Liver (tissue), 9 donors: Measurements from ENCODE around the gene PITPNM1. TPM values are rescaled to one million over a fixed set of nuclear protein-coding genes. Genes with fewer than 3 reads are reported as not detected.

Source experiments
- DNase-seq: peaks from one replicate; pipeline ENCODE4 v3.0.0-alpha.2; 2017; ENCODE audit warnings: low spot score
- H3K27ac ChIP-seq, 2 donors: one replicate each; pipeline ENCODE4 v1.7.0; 2013; ENCODE audit warnings: inconsistent platforms in 2 of 2, low read length in 2 of 2, control low read depth in 1 of 2, low read depth in 1 of 2, mild to moderate bottlenecking in 1 of 2
- H3K27me3 ChIP-seq, 4 donors: one replicate each; pipeline versions ENCODE4 v1.6.1 to v1.7.0; 2013; ENCODE audit warnings: low read length in 3 of 4, inconsistent platforms in 1 of 4, mild to moderate bottlenecking in 1 of 4, moderate library complexity in 1 of 4; ENCODE audit not compliant: control insufficient read depth in 4 of 4, insufficient read depth in 4 of 4
- H3K36me3 ChIP-seq, 4 donors: one replicate each; pipeline versions ENCODE4 v1.6.1 to v1.7.0; 2013; ENCODE audit warnings: low read length in 3 of 4, mild to moderate bottlenecking in 3 of 4, low read depth in 1 of 4, moderate library complexity in 1 of 4; ENCODE audit not compliant: control insufficient read depth in 4 of 4, insufficient read depth in 3 of 4
- H3K4me1 ChIP-seq, 4 donors: one replicate each; pipeline versions ENCODE4 v1.6.1 to v1.7.0; 2013; ENCODE audit warnings: low read length in 3 of 4, mild to moderate bottlenecking in 3 of 4, moderate library complexity in 1 of 4; ENCODE audit not compliant: control insufficient read depth in 4 of 4, insufficient read depth in 4 of 4
- H3K4me3 ChIP-seq, 3 donors: one replicate each; pipeline versions ENCODE4 v1.6.1 to v1.7.0; 2013; ENCODE audit warnings: low read length in 3 of 3, control low read depth in 1 of 3, low read depth in 1 of 3, mild to moderate bottlenecking in 1 of 3
- H3K9ac ChIP-seq, 2 donors: one replicate each; pipeline ENCODE4 v1.7.0; 2013; ENCODE audit warnings: low read length in 2 of 2, mild to moderate bottlenecking in 2 of 2, moderate library complexity in 2 of 2, control low read depth in 1 of 2, low read depth in 1 of 2
- H3K9me3 ChIP-seq, 4 donors: one replicate each; pipeline versions ENCODE4 v1.6.1 to v1.7.0; 2013; ENCODE audit warnings: low read length in 3 of 4; ENCODE audit not compliant: control insufficient read depth in 4 of 4
- EGR1 ChIP-seq, 2 donors: IDR thresholded peaks; 2 replicates each; pipeline ENCODE4 v1.6.1; 2016 to 2018; ENCODE audit warnings: antibody characterized with exemption in 2 of 2, low read depth in 2 of 2
- FOXA1 ChIP-seq: IDR thresholded peaks from 2 replicates; pipeline ENCODE4 v1.6.1; 2016; ENCODE audit warnings: antibody characterized with exemption
- FOXA2 ChIP-seq: IDR thresholded peaks from 2 replicates; pipeline ENCODE4 v1.6.1; 2016; ENCODE audit warnings: antibody characterized with exemption
- GABPA ChIP-seq, 2 donors: IDR thresholded peaks in 1 of 2; conservative IDR thresholded peaks in 1 of 2; 2 replicates each; pipeline ENCODE4 v1.6.1; 2016; ENCODE audit warnings: antibody characterized with exemption in 2 of 2, mild to moderate bottlenecking in 1 of 2, moderate library complexity in 1 of 2
- HNF4A ChIP-seq, 2 donors: conservative IDR thresholded peaks; 2 replicates each; pipeline ENCODE4 v1.6.1; 2016; ENCODE audit warnings: antibody characterized with exemption in 2 of 2, mild to moderate bottlenecking in 2 of 2
- HNF4G ChIP-seq: IDR thresholded peaks from 2 replicates; pipeline ENCODE4 v1.6.1; 2016; ENCODE audit warnings: antibody characterized with exemption
- JUND ChIP-seq, 2 donors: IDR thresholded peaks; 2 replicates each; pipeline ENCODE4 v1.6.1; 2016; ENCODE audit warnings: antibody characterized with exemption in 2 of 2
- NR2F2 ChIP-seq: IDR thresholded peaks from 2 replicates; pipeline ENCODE4 v1.6.1; 2016; ENCODE audit warnings: antibody characterized with exemption
- RAD21 ChIP-seq, 2 donors: IDR thresholded peaks; 2 replicates each; pipeline ENCODE4 v1.6.1; 2016; ENCODE audit warnings: antibody characterized with exemption in 2 of 2, mild to moderate bottlenecking in 2 of 2
- RXRA ChIP-seq, 2 donors: IDR thresholded peaks; 2 replicates each; pipeline ENCODE4 v1.6.1; 2017 to 2018; ENCODE audit warnings: antibody characterized with exemption in 2 of 2, mild to moderate bottlenecking in 1 of 2
- SP1 ChIP-seq: IDR thresholded peaks from 2 replicates; pipeline ENCODE4 v1.6.1; 2018; ENCODE audit warnings: antibody characterized with exemption, mild to moderate bottlenecking
- TAF1 ChIP-seq: conservative IDR thresholded peaks from 2 replicates; pipeline ENCODE4 v1.6.1; 2016; ENCODE audit warnings: antibody characterized with exemption, mild to moderate bottlenecking
- YY1 ChIP-seq: IDR thresholded peaks from 2 replicates; pipeline ENCODE4 v1.6.1; 2016; ENCODE audit warnings: antibody characterized with exemption, mild to moderate bottlenecking
- WGBS: extraction: QIAGEN DNeasy Blood & Tissue Kit; methylation state at CpG from one replicate; pipeline ENCODE4 v1.1.7; 2013; 5-methylcytosine and 5-hydroxymethylcytosine counted together
- polyA plus RNA-seq, 2 donors: library from polyadenylated mRNA; stranded (reverse) in 1 of 2; unstranded in 1 of 2; fragments of 200-250 nt in 1 of 2; fragments of >200 nt in 1 of 2; fragmentation: Nextera tagmentation in 1 of 2; extraction: Ambion mirVana in 1 of 2; gene quantifications; one replicate each; pipeline versions ENCODE4 v1.2.1 to v1.2.3, GENCODE V29; 2013 to 2015
- total RNA-seq, 2 donors: library from RNA; depleted of rRNA; stranded (reverse); fragments of >200 nt; gene quantifications; one replicate each; pipeline ENCODE4 v1.2.3, GENCODE V29; 2014
- TF ChIP-seq, protein P1 (sequence below): fragments of 150-350 bp; IDR thresholded peaks from 2 replicates; pipeline ENCODE4 v1.5.1; 2017; ENCODE audit warnings: improper control_type of control experiment, low read depth, low read length; ENCODE audit not compliant: missing input control
- TF ChIP-seq, protein P2 (sequence below): IDR thresholded peaks from 2 replicates; pipeline ENCODE4 v1.6.1; 2016; ENCODE audit warnings: antibody characterized with exemption
- TF ChIP-seq, protein P3 (sequence below): IDR thresholded peaks from 2 replicates; pipeline ENCODE4 v1.6.1; 2016; ENCODE audit warnings: antibody characterized with exemption
- TF ChIP-seq, protein P4 (sequence below): IDR thresholded peaks from 2 replicates; pipeline ENCODE4 v1.6.1; 2016; ENCODE audit warnings: antibody characterized with exemption, mild to moderate bottlenecking
- TF ChIP-seq, protein P5 (sequence below): IDR thresholded peaks from 2 replicates; pipeline ENCODE4 v1.6.1; 2016; ENCODE audit warnings: antibody characterized with exemption
- donor health status: healthy.
- donor health status: healthy.
- donor health status: healthy.
- donor health status: healthy.
- donor health status: healthy.

The PITPNM1 gene
- total and polyA plus RNA-seq, 4 donors, result 1.3 to 9.3 (median 5.1) TPM

DNA sequence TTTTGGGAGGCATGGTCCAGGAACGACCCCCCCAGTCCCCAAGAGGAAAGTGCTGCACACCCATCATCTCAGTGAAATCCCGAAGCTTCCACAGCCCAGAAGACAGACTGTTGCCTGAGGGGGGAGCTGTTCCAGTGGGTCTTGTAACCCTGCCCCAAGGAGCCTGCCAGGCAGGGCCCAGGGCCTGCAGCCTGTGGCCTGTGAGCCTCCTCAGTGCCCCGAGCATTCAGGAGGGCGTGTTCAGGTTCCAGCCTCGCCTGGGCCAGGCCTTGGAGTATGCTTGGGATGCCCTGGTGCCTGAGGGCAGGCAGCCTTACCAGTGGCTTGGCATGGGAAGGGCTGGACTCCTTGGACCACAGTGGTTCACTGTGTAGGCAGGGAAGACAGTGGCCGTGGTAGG is 36.0 kb upstream of the PITPNM1 start:
- Histone ChIP-seq H3K9me3 (no peaks in the 10 kb centered on the region), H3K36me3 (no peaks in the 10 kb centered on the region), H3K4me1 (peaks cover 6 to 9% (median 7%) of the 10 kb centered on the region in 4 donors), H3K9ac (no peak overlapping the region), H3K4me3 (no peak overlapping the region), H3K27me3 (no peaks in the 10 kb centered on the region), H3K27ac (no peak overlapping the region)
- no peak for DNase-seq
- 91% methylated on average over 6 of the region's 6 CpGs for WGBS
- TF ChIP-seq HNF4A (conservative IDR thresholded peaks at IDR 0.05), result no peak
- TF ChIP-seq, protein P1, sequence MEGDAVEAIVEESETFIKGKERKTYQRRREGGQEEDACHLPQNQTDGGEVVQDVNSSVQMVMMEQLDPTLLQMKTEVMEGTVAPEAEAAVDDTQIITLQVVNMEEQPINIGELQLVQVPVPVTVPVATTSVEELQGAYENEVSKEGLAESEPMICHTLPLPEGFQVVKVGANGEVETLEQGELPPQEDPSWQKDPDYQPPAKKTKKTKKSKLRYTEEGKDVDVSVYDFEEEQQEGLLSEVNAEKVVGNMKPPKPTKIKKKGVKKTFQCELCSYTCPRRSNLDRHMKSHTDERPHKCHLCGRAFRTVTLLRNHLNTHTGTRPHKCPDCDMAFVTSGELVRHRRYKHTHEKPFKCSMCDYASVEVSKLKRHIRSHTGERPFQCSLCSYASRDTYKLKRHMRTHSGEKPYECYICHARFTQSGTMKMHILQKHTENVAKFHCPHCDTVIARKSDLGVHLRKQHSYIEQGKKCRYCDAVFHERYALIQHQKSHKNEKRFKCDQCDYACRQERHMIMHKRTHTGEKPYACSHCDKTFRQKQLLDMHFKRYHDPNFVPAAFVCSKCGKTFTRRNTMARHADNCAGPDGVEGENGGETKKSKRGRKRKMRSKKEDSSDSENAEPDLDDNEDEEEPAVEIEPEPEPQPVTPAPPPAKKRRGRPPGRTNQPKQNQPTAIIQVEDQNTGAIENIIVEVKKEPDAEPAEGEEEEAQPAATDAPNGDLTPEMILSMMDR, result no peak
- no peak for TF ChIP-seq HNF4G
- no peak for TF ChIP-seq RXRA (IDR thresholded peaks at IDR 0.05)
- TF ChIP-seq, protein P2, sequence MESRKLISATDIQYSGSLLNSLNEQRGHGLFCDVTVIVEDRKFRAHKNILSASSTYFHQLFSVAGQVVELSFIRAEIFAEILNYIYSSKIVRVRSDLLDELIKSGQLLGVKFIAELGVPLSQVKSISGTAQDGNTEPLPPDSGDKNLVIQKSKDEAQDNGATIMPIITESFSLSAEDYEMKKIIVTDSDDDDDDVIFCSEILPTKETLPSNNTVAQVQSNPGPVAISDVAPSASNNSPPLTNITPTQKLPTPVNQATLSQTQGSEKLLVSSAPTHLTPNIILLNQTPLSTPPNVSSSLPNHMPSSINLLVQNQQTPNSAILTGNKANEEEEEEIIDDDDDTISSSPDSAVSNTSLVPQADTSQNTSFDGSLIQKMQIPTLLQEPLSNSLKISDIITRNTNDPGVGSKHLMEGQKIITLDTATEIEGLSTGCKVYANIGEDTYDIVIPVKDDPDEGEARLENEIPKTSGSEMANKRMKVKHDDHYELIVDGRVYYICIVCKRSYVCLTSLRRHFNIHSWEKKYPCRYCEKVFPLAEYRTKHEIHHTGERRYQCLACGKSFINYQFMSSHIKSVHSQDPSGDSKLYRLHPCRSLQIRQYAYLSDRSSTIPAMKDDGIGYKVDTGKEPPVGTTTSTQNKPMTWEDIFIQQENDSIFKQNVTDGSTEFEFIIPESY, result no peak
- TF ChIP-seq EGR1 (IDR thresholded peaks at IDR 0.05; ENCODE audit: low read depth in 2 of 2), result no peak
- TF ChIP-seq FOXA1, result no peak
- no peak for TF ChIP-seq YY1
- TF ChIP-seq RAD21 (IDR thresholded peaks at IDR 0.05), result no peak
- TF ChIP-seq, protein P3, sequence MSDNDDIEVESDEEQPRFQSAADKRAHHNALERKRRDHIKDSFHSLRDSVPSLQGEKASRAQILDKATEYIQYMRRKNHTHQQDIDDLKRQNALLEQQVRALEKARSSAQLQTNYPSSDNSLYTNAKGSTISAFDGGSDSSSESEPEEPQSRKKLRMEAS, result no peak
- TF ChIP-seq, protein P4, sequence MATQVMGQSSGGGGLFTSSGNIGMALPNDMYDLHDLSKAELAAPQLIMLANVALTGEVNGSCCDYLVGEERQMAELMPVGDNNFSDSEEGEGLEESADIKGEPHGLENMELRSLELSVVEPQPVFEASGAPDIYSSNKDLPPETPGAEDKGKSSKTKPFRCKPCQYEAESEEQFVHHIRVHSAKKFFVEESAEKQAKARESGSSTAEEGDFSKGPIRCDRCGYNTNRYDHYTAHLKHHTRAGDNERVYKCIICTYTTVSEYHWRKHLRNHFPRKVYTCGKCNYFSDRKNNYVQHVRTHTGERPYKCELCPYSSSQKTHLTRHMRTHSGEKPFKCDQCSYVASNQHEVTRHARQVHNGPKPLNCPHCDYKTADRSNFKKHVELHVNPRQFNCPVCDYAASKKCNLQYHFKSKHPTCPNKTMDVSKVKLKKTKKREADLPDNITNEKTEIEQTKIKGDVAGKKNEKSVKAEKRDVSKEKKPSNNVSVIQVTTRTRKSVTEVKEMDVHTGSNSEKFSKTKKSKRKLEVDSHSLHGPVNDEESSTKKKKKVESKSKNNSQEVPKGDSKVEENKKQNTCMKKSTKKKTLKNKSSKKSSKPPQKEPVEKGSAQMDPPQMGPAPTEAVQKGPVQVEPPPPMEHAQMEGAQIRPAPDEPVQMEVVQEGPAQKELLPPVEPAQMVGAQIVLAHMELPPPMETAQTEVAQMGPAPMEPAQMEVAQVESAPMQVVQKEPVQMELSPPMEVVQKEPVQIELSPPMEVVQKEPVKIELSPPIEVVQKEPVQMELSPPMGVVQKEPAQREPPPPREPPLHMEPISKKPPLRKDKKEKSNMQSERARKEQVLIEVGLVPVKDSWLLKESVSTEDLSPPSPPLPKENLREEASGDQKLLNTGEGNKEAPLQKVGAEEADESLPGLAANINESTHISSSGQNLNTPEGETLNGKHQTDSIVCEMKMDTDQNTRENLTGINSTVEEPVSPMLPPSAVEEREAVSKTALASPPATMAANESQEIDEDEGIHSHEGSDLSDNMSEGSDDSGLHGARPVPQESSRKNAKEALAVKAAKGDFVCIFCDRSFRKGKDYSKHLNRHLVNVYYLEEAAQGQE, result no peak
- no peak for TF ChIP-seq GABPA (IDR thresholded peaks at IDR 0.05 in 1 of 2, conservative IDR thresholded peaks at IDR 0.05 in 1 of 2)
- no peak for TF ChIP-seq SP1
- no peak for TF ChIP-seq JUND (IDR thresholded peaks at IDR 0.05)
- no peak for TF ChIP-seq TAF1
- TF ChIP-seq, protein P5, sequence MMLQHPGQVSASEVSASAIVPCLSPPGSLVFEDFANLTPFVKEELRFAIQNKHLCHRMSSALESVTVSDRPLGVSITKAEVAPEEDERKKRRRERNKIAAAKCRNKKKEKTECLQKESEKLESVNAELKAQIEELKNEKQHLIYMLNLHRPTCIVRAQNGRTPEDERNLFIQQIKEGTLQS, result no peak
- TF ChIP-seq FOXA2, result no peak
- no peak for TF ChIP-seq NR2F2
